Measurements from ENCODE around the gene SPG7.
A peak's percentile ranks its signal among the peaks of the same experiment; 100 is the strongest.

Gene SPG7

DNA sequence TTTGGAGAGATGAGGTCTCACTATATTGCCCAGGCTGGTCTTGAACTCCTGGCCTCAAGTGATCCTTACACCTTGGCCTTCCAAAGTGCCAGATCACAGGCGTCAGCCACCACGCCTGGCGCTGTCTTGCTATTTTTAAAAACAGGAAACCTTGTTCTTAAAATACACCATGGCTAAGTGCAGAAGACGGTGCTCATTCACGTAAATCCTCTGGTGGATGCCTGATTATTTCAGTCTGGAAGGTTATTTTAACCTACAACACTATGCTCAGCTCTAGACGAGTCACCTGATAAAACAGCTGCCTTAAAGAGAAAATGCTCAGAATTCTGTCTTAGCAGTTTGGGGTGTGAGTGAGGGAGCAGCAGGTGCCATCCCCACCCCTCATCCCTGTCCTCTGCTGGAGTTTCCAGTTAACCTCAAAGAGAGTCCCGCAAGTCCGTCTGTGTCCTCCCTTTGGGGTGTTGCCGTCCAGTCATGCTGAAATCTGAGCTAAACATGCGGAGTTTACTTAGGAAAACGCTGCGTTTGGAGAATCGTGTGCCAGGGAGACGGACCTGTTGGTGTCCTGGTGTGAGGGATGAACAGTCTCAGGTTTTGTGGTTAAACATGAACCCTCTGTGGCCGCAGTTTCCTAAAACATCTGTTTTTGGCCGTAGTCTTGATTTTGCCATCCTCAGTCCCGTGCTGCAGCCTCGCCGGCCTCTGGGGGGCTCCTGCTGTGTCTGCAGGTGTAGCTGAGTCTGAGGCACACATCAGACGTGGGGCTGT lies 17.1 kb downstream of the SPG7 start:
- H3K23ac ChIP-seq (ENCODE audit: low read length): no peak overlapping the region
- no peak overlapping the region for H3K14ac ChIP-seq (ENCODE audit: low read length)
- no peak overlapping the region for H2AK5ac ChIP-seq (ENCODE audit: low read length)
- no peak overlapping the region for H3K18ac ChIP-seq (ENCODE audit: low read length)
- no peaks in the 10 kb centered on the region for H3K4me1 ChIP-seq (ENCODE audit: control insufficient read depth in 1 of 2, insufficient read depth in 2 of 2, low read length in 2 of 2)
- no peak overlapping the region for H3K4ac ChIP-seq (ENCODE audit: low read depth, low read length)
- no peak overlapping the region for H4K8ac ChIP-seq (ENCODE audit: low read depth, low read length)
- peaks cover 69 to 78% of the 10 kb centered on the region in 2 experiments for H3K36me3 ChIP-seq (ENCODE audit: control insufficient read depth in 1 of 2, insufficient read depth in 2 of 2, low read length in 2 of 2)
- no peak overlapping the region for H3K9ac ChIP-seq (ENCODE audit: low read length)
- H3K79me2 ChIP-seq (ENCODE audit: control insufficient read depth, insufficient read depth, low read length, poor library complexity): no peaks in the 10 kb centered on the region
- DNase-seq: no peak
- no peak overlapping the region for H3K4me2 ChIP-seq (ENCODE audit: low read length)
- no peak overlapping the region for H2BK120ac ChIP-seq (ENCODE audit: insufficient read depth, low read length, poor library complexity)
- H2BK12ac ChIP-seq (ENCODE audit: low read length): no peak overlapping the region
- H3K9me3 ChIP-seq (ENCODE audit: insufficient read depth, low read depth, low read length): peaks cover 1% of the 10 kb centered on the region
- no peak overlapping the region for H2BK5ac ChIP-seq (ENCODE audit: low read depth, low read length, poor library complexity)
- no peak overlapping the region for H4K12ac ChIP-seq (ENCODE audit: low read depth, low read length)
- H3K27ac ChIP-seq (ENCODE audit: low read depth, low read length): no peak overlapping the region
- H4K91ac ChIP-seq (ENCODE audit: low read depth, low read length): no peak overlapping the region
- no peak overlapping the region for H2AFZ ChIP-seq (ENCODE audit: insufficient read depth, low read length, poor library complexity)
- no peaks in the 10 kb centered on the region for H3K79me1 ChIP-seq (ENCODE audit: low read length)
- H3K4me3 ChIP-seq (ENCODE audit: low read depth, low read length): no peak overlapping the region
- H3K27me3 ChIP-seq (ENCODE audit: insufficient read depth, low read length): no peaks in the 10 kb centered on the region
- WGBS (ENCODE audit: extremely low coverage, insufficient coverage, insufficient read length): no CpG with 5 or more reads among the region's 20 CpGs

DNA sequence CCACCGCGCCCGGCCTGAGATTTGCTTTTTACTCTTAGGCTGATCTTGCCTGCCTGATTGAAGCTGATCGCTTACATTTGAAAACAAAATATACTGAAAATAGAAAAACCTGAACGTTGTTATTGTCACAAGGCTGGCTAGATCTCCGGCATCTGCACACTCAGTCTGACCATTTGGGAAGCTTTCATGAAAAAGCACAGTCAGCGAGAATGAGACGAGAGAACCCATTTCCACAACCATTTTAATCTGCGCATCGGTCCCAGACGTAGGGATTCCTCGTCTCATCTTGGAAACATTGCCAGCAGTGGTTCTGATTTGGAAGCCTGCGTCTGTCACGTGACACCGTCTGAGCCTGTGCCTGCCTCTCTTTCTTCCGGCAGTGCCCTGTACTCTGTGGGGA lies 20.9 kb downstream of the SPG7 start:
- H3K4ac ChIP-seq (ENCODE audit: low read depth, low read length): no peak overlapping the region
- no peak overlapping the region for H2AFZ ChIP-seq (ENCODE audit: insufficient read depth, low read length, poor library complexity)
- H3K27ac ChIP-seq (ENCODE audit: low read depth, low read length): no peak overlapping the region
- H3K36me3 ChIP-seq (ENCODE audit: control insufficient read depth in 1 of 2, insufficient read depth in 2 of 2, low read length in 2 of 2): peaks cover 72 to 82% of the 10 kb centered on the region in 2 experiments
- H3K4me1 ChIP-seq (ENCODE audit: control insufficient read depth in 1 of 2, insufficient read depth in 2 of 2, low read length in 2 of 2): no peaks in the 10 kb centered on the region
- no peak overlapping the region for H4K91ac ChIP-seq (ENCODE audit: low read depth, low read length)
- H3K9ac ChIP-seq (ENCODE audit: low read length): no peak overlapping the region
- H3K14ac ChIP-seq (ENCODE audit: low read length): no peak overlapping the region
- H3K27me3 ChIP-seq (ENCODE audit: insufficient read depth, low read length): no peaks in the 10 kb centered on the region
- no peak overlapping the region for H2AK5ac ChIP-seq (ENCODE audit: low read length)
- no peak overlapping the region for H4K8ac ChIP-seq (ENCODE audit: low read depth, low read length)
- no peak overlapping the region for H3K18ac ChIP-seq (ENCODE audit: low read length)
- no peak overlapping the region for H3K23ac ChIP-seq (ENCODE audit: low read length)
- no peak overlapping the region for H4K12ac ChIP-seq (ENCODE audit: low read depth, low read length)
- H2BK5ac ChIP-seq (ENCODE audit: low read depth, low read length, poor library complexity): no peak overlapping the region
- no peaks in the 10 kb centered on the region for H3K79me2 ChIP-seq (ENCODE audit: control insufficient read depth, insufficient read depth, low read length, poor library complexity)
- no peaks in the 10 kb centered on the region for H3K79me1 ChIP-seq (ENCODE audit: low read length)
- DNase-seq: no peak
- no peak overlapping the region for H3K4me2 ChIP-seq (ENCODE audit: low read length)
- no peak overlapping the region for H2BK120ac ChIP-seq (ENCODE audit: insufficient read depth, low read length, poor library complexity)
- H2BK12ac ChIP-seq (ENCODE audit: low read length): no peak overlapping the region
- WGBS (ENCODE audit: extremely low coverage, insufficient coverage, insufficient read length): no CpG with 5 or more reads among the region's 16 CpGs
- no peak overlapping the region for H3K4me3 ChIP-seq (ENCODE audit: low read depth, low read length)
- H3K9me3 ChIP-seq (ENCODE audit: insufficient read depth, low read depth, low read length): no peaks in the 10 kb centered on the region

DNA sequence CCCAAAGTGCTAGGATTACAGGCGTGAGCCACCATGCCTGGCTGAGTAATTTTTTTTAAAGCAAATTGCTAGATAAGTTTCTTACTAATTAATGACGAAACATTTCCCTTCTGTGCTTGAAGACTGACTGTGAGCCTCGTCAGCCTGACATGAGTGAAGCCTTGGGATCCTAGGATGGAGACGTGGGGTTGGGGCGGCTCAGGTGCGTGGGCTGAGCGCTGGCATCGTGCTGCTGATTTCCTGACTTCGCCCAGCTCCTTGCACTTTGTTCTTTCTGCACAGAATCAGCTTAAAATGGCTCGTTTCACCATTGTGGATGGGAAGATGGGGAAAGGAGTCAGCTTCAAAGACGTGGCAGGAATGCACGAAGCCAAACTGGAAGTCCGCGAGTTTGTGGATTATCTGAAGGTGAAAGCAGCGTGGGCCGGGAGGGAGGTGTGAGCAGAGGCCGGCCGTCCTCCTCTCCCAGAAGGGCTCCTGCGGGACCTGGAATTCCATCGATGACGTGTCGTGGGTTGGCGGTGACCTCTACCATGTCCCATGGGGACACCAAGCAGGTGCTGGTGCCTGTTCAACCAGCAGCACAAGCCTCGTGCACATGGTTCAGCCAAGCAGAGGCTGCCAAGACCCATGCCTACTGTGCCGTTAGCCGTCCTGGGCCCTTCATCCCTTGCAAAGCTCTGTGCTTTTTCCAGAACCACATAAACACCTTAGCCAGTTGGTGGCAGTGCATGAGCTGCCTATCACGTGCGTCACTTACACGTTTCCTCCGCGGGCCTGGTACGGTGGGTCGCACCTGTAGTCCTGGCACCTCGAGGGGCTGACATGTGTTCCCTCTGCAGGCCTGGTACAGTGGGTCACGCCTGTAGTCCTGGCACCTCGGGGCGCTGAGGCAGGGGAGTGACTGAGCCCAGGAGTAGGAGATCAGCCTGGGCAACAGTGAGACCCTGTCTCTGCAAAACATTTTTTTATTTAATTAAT lies 22.5 kb downstream of the SPG7 start:
- Histone ChIP-seq H4K8ac (ENCODE audit: low read depth, low read length) (no peak overlapping the region), H3K27me3 (ENCODE audit: insufficient read depth, low read length) (no peaks in the 10 kb centered on the region), H3K9ac (ENCODE audit: low read length) (no peak overlapping the region), H2BK5ac (ENCODE audit: low read depth, low read length, poor library complexity) (no peak overlapping the region), H3K14ac (ENCODE audit: low read length) (no peak overlapping the region), H3K27ac (ENCODE audit: low read depth, low read length) (no peak overlapping the region), H3K79me2 (ENCODE audit: control insufficient read depth, insufficient read depth, low read length, poor library complexity) (no peaks in the 10 kb centered on the region), H4K91ac (ENCODE audit: low read depth, low read length) (no peak overlapping the region), H2AFZ (ENCODE audit: insufficient read depth, low read length, poor library complexity) (no peak overlapping the region), H3K4me2 (ENCODE audit: low read length) (no peak overlapping the region), H2BK120ac (ENCODE audit: insufficient read depth, low read length, poor library complexity) (no peak overlapping the region), H3K18ac (ENCODE audit: low read length) (no peak overlapping the region), H3K4ac (ENCODE audit: low read depth, low read length) (no peak overlapping the region), H3K79me1 (ENCODE audit: low read length) (no peaks in the 10 kb centered on the region), H3K4me3 (ENCODE audit: low read depth, low read length) (peak overlapping the region; percentile 34), H3K23ac (ENCODE audit: low read length) (no peak overlapping the region), H3K4me1 (ENCODE audit: control insufficient read depth in 1 of 2, insufficient read depth in 2 of 2, low read length in 2 of 2) (no peaks in the 10 kb centered on the region), H3K9me3 (ENCODE audit: insufficient read depth, low read depth, low read length) (no peaks in the 10 kb centered on the region), H3K36me3 (ENCODE audit: control insufficient read depth in 1 of 2, insufficient read depth in 2 of 2, low read length in 2 of 2) (peaks cover 72 to 81% of the 10 kb centered on the region in 2 experiments), H2BK12ac (ENCODE audit: low read length) (no peak overlapping the region), H4K12ac (ENCODE audit: low read depth, low read length) (no peak overlapping the region), H2AK5ac (ENCODE audit: low read length) (no peak overlapping the region)
- no peak for DNase-seq
- no CpG with 5 or more reads among the region's 37 CpGs for WGBS (ENCODE audit: extremely low coverage, insufficient coverage, insufficient read length)

DNA sequence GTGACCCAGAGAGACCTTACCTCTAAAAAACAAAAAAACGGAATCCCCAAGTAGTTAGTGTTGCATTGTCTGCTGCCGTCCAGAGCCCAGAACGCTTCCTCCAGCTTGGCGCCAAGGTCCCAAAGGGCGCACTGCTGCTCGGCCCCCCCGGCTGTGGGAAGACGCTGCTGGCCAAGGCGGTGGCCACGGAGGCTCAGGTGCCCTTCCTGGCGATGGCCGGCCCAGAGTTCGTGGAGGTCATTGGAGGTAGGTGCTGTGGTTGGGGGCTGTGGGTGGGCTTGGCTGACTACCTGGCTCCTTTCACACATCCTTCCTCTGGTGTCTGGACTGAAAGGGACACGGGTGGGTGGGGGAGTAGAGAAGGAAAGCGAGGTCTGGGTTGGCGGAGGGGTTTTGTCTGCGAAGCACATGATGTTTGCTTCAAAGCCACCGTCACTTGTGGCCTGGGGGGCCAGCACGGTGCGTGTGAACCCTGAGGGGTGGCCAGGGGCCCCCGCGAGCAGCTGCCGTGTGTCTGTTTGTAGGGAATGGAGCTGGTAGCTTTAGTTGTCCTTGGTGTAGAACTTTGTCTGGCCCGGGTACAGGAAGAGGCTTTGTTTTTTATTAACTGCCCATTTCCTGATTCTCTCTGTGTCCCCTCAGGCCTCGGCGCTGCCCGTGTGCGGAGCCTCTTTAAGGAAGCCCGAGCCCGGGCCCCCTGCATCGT lies 23.8 kb downstream of the SPG7 start:
- no peak overlapping the region for H3K4me2 ChIP-seq (ENCODE audit: low read length)
- H3K4me1 ChIP-seq (ENCODE audit: control insufficient read depth in 1 of 2, insufficient read depth in 2 of 2, low read length in 2 of 2): no peaks in the 10 kb centered on the region
- no peak overlapping the region for H3K14ac ChIP-seq (ENCODE audit: low read length)
- H2AFZ ChIP-seq (ENCODE audit: insufficient read depth, low read length, poor library complexity): no peak overlapping the region
- no peak overlapping the region for H3K23ac ChIP-seq (ENCODE audit: low read length)
- H3K4ac ChIP-seq (ENCODE audit: low read depth, low read length): no peak overlapping the region
- no peak overlapping the region for H4K12ac ChIP-seq (ENCODE audit: low read depth, low read length)
- no peak overlapping the region for H4K8ac ChIP-seq (ENCODE audit: low read depth, low read length)
- H3K27ac ChIP-seq (ENCODE audit: low read depth, low read length): no peak overlapping the region
- no peak overlapping the region for H2AK5ac ChIP-seq (ENCODE audit: low read length)
- H3K79me2 ChIP-seq (ENCODE audit: control insufficient read depth, insufficient read depth, low read length, poor library complexity): no peaks in the 10 kb centered on the region
- peaks cover 70 to 79% of the 10 kb centered on the region in 2 experiments for H3K36me3 ChIP-seq (ENCODE audit: control insufficient read depth in 1 of 2, insufficient read depth in 2 of 2, low read length in 2 of 2)
- H3K79me1 ChIP-seq (ENCODE audit: low read length): no peaks in the 10 kb centered on the region
- no peak overlapping the region for H2BK5ac ChIP-seq (ENCODE audit: low read depth, low read length, poor library complexity)
- DNase-seq: no peak
- no CpG with 5 or more reads among the region's 31 CpGs for WGBS (ENCODE audit: extremely low coverage, insufficient coverage, insufficient read length)
- H3K27me3 ChIP-seq (ENCODE audit: insufficient read depth, low read length): no peaks in the 10 kb centered on the region
- H3K9ac ChIP-seq (ENCODE audit: low read length): no peak overlapping the region
- no peak overlapping the region for H2BK120ac ChIP-seq (ENCODE audit: insufficient read depth, low read length, poor library complexity)
- H3K18ac ChIP-seq (ENCODE audit: low read length): no peak overlapping the region
- H2BK12ac ChIP-seq (ENCODE audit: low read length): no peak overlapping the region
- no peaks in the 10 kb centered on the region for H3K9me3 ChIP-seq (ENCODE audit: insufficient read depth, low read depth, low read length)
- H3K4me3 ChIP-seq (ENCODE audit: low read depth, low read length): no peak overlapping the region
- H4K91ac ChIP-seq (ENCODE audit: low read depth, low read length): no peak overlapping the region

Measured in trophoblast cell (in vitro differentiated cells and primary cell).